HEK293 (cell line): Measurements from ENCODE around the gene GAS7.

Source experiments
- CTCF ChIA-PET: fragments of 350-600 bp; formaldehyde crosslinking; extraction: SDS; loops from one replicate; lab custom pipeline; 2021; ENCODE audit warnings: antibody characterized with exemption; lab: Yijun Ruan, JAX
- POLR2A ChIA-PET: fragments of 300-600 bp; formaldehyde crosslinking; extraction: SDS; loops from one replicate; lab custom pipeline; 2020; ENCODE audit warnings: antibody characterized with exemption, inconsistent platforms; lab: Yijun Ruan, JAX
- H3K27ac ChIP-seq: fragments of 200-500 bp; sonication (Bioruptor generic); 2 replicates; pipeline ENCODE4 v1.5.1; 2014; ENCODE audit warnings: low read depth, low read length, control low read depth, inconsistent platforms; ENCODE audit errors: extremely low read depth
- H3K36me3 ChIP-seq, 2 experiments: fragments of 200-500 bp in 1 of 2; sonication (Bioruptor generic) in 1 of 2; 1 replicate in 1 of 2; 2 replicates in 1 of 2; pipeline ENCODE4 v1.5.1; 2014 to 2017; ENCODE audit warnings: inconsistent platforms in 2 of 2, low read length in 2 of 2; ENCODE audit not compliant: control insufficient read depth in 2 of 2, insufficient read depth in 1 of 2
- H3K4me1 ChIP-seq: fragments of 200-500 bp; sonication (Bioruptor generic); 2 replicates; pipeline ENCODE4 v1.5.1; 2014; ENCODE audit warnings: mild to moderate bottlenecking, low read length, inconsistent platforms; ENCODE audit not compliant: control insufficient read depth, insufficient read depth
- H3K4me3 ChIP-seq: 2 replicates; pipeline ENCODE4 v1.5.1; 2011; ENCODE audit warnings: low read depth, mild to moderate bottlenecking, control low read depth, low read length, moderate library complexity
- H3K9me3 ChIP-seq: fragments of 200-500 bp; sonication (Bioruptor generic); 2 replicates; pipeline ENCODE4 v1.5.1; 2014; ENCODE audit warnings: low read depth, low read length, inconsistent platforms; ENCODE audit not compliant: control insufficient read depth, insufficient read depth
- HOXC10 ChIP-seq: sonication (generic); formaldehyde crosslinking; IDR thresholded peaks from 2 replicates; pipeline ENCODE4 v1.8.1; 2023; ENCODE audit warnings: mild to moderate bottlenecking, missing genetic modification reagents
- KLF1 ChIP-seq: fragments of 450-650 bp; formaldehyde crosslinking; IDR thresholded peaks from 2 replicates; pipeline ENCODE4 v1.5.1; 2016; ENCODE audit warnings: missing biosample characterization, missing genetic modification characterization
- PRDM1 ChIP-seq: fragments of 450-650 bp; formaldehyde crosslinking; IDR thresholded peaks from 2 replicates; pipeline ENCODE4; 2016; ENCODE audit warnings: missing biosample characterization, missing genetic modification characterization
- YY2 ChIP-seq: fragments of 450-650 bp; formaldehyde crosslinking; IDR thresholded peaks from 2 replicates; pipeline ENCODE4 v1.5.1; 2016; ENCODE audit warnings: missing biosample characterization, missing genetic modification characterization
- ZBTB8A ChIP-seq: fragments of 450-650 bp; formaldehyde crosslinking; IDR thresholded peaks from 2 replicates; pipeline ENCODE4 v1.5.1; 2016; ENCODE audit warnings: missing biosample characterization, missing genetic modification characterization
- ZEB2 ChIP-seq: fragments of 450-650 bp; formaldehyde crosslinking; IDR thresholded peaks from 2 replicates; pipeline ENCODE4 v1.5.1; 2016; ENCODE audit warnings: missing biosample characterization, missing genetic modification characterization
- ZFP41 ChIP-seq: fragments of 450-650 bp; formaldehyde crosslinking; IDR thresholded peaks from 2 replicates; pipeline ENCODE4 v1.5.1; 2016; ENCODE audit warnings: missing biosample characterization, missing genetic modification characterization, borderline replicate concordance
- ZIC2 ChIP-seq: fragments of 450-650 bp; formaldehyde crosslinking; IDR thresholded peaks from 2 replicates; pipeline ENCODE4 v1.5.1; 2016; ENCODE audit warnings: missing biosample characterization, missing genetic modification characterization
- ZNF114 ChIP-seq: fragments of 450-650 bp; formaldehyde crosslinking; IDR thresholded peaks from 2 replicates; pipeline ENCODE4 v1.5.0; 2017; ENCODE audit warnings: missing biosample characterization, missing genetic modification characterization
- ZNF140 ChIP-seq: fragments of 450-650 bp; formaldehyde crosslinking; IDR thresholded peaks from 2 replicates; pipeline ENCODE4 v1.5.1; 2016; ENCODE audit warnings: missing biosample characterization, missing genetic modification characterization
- ZNF174 ChIP-seq: fragments of 450-650 bp; formaldehyde crosslinking; IDR thresholded peaks from 2 replicates; pipeline ENCODE4 v1.5.0; 2017; ENCODE audit warnings: missing biosample characterization, mild to moderate bottlenecking, missing genetic modification characterization
- ZNF175 ChIP-seq: fragments of 450-650 bp; formaldehyde crosslinking; IDR thresholded peaks from 2 replicates; pipeline ENCODE4 v1.5.1; 2016; ENCODE audit warnings: missing biosample characterization, missing genetic modification characterization
- ZNF202 ChIP-seq: fragments of 450-650 bp; formaldehyde crosslinking; IDR thresholded peaks from 2 replicates; pipeline ENCODE4 v1.5.1; 2016; ENCODE audit warnings: missing biosample characterization, missing genetic modification characterization, borderline replicate concordance
- ZNF211 ChIP-seq: fragments of 450-650 bp; formaldehyde crosslinking; IDR thresholded peaks from 2 replicates; pipeline ENCODE4 v1.5.1; 2016; ENCODE audit warnings: low read depth, missing biosample characterization, missing genetic modification characterization
- ZNF37A ChIP-seq: fragments of 450-650 bp; IDR thresholded peaks from 2 replicates; pipeline ENCODE4 v1.5.1; 2018; ENCODE audit warnings: missing biosample characterization, missing genetic modification characterization
- ZNF521 ChIP-seq: fragments of 450-650 bp; formaldehyde crosslinking; IDR thresholded peaks from 2 replicates; pipeline ENCODE4 v1.5.1; 2017; ENCODE audit warnings: missing biosample characterization, mild to moderate bottlenecking, missing genetic modification characterization
- ZNF558 ChIP-seq: fragments of 450-650 bp; formaldehyde crosslinking; IDR thresholded peaks from 2 replicates; pipeline ENCODE4 v1.5.1; 2016; ENCODE audit warnings: missing biosample characterization, missing genetic modification characterization
- ZNF660 ChIP-seq: fragments of 450-650 bp; IDR thresholded peaks from 2 replicates; pipeline ENCODE4 v1.5.1; 2018; ENCODE audit warnings: missing biosample characterization, mild to moderate bottlenecking, missing genetic modification characterization
- ZNF670 ChIP-seq: fragments of 450-650 bp; formaldehyde crosslinking; IDR thresholded peaks from 2 replicates; pipeline ENCODE4 v1.5.1; 2016; ENCODE audit warnings: missing biosample characterization, missing genetic modification characterization, low read depth
- TF ChIP-seq, protein P1 (sequence below): fragments of 450-650 bp; formaldehyde crosslinking; IDR thresholded peaks from 2 replicates; pipeline ENCODE4 v1.5.1; 2017; ENCODE audit warnings: missing biosample characterization, missing genetic modification characterization
- TF ChIP-seq, protein P2 (sequence below): fragments of 450-650 bp; IDR thresholded peaks from 2 replicates; pipeline ENCODE4 v1.5.1; 2018; ENCODE audit warnings: missing biosample characterization, mild to moderate bottlenecking, missing genetic modification characterization
- TF ChIP-seq, protein P3 (sequence below): sonication (generic); formaldehyde crosslinking; IDR thresholded peaks from 2 replicates; pipeline ENCODE4 v1.8.1; 2022; ENCODE audit warnings: mild to moderate bottlenecking, moderate library complexity, missing genetic modification reagents
- TF ChIP-seq, protein P4 (sequence below): fragments of 450-650 bp; formaldehyde crosslinking; IDR thresholded peaks from 2 replicates; pipeline ENCODE4 v1.5.1; 2016; ENCODE audit warnings: missing biosample characterization, missing genetic modification characterization

GAS7 gene

DNA sequence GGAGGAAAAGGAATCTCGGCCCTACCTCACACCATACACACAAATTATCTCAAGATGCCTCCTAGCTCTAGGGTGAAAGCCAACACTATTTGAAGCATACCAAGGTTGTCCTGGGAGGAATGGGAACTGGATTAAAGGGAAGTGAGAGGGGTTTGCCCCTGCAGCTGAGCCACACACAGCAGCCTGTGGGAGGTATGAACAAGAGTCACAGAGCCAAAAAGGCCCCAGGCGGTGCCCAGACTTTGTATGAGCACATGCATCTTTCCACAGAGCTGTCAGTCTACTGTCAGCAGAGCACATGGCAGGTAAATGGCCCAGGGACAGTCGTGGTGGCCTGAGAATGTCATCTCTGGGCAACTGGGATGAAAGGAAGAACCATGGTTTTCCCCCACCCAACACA, 262.3 kb downstream of the GAS7 start:
- CTCF ChIA-PET, result interaction anchor here (0.6 to 1.0 kb wide), 2 partner anchors 11 to 417 kb away, joined by 4 read pairs; no protein-coding TSS in a partner anchor
- TF ChIP-seq ZNF558 (tag by site-specific recombination) (no peak), ZNF521 (tag by site-specific recombination) (no peak), ZEB2 (tag by site-specific recombination) (no peak), ZFP41 (tag by site-specific recombination) (no peak), KLF1 (tag by site-specific recombination) (no peak), HOXC10 (CRISPR knock-in tag) (no peak)

DNA sequence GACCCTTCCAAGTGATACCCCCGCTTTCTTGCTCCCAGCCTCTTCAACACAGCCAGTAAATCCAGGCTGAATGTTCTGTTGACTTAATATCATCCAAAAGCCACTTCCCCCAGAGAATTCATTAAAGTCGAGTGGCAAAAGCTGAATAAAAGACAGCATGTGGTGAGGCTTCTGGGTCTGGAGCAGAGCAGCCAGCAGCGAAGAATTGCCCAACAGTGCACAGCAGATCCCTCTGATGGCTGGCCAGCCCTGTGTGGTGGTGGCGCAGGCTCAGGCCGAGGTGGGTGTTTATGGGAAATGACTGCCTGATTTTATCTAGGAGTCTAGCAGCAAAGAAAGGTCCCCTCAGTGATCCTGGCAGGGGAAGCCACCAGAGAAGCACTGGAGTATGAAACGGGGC, 263.0 kb downstream of the GAS7 start:
- no peak overlapping the region for H3K4me3 ChIP-seq
- no peak overlapping the region for H3K27ac ChIP-seq
- TF ChIP-seq PRDM1 (tag by site-specific recombination) (no peak), ZIC2 (peak; percentile 75), ZNF202 (no peak)
- TF ChIP-seq, all 188 proteins: peak for 1
- no peaks in the 10 kb centered on the region for H3K36me3 ChIP-seq
- no peaks in the 10 kb centered on the region for H3K4me1 ChIP-seq
- CTCF ChIA-PET, result interaction anchor here (0.6 to 1.5 kb wide), 5 partner anchors 10 to 682 kb away, joined by 3 to 6 read pairs (median 4); no protein-coding TSS in a partner anchor
- H3K9me3 ChIP-seq, result no peaks in the 10 kb centered on the region; the same call in 1 of the 2 replicates
- POLR2A ChIA-PET, result no interaction called here

More for the DNA sequence above, 262.3 kb downstream of the GAS7 start:
- no peak overlapping the region for H3K4me3 ChIP-seq
- H3K27ac ChIP-seq, result no peak overlapping the region
- H3K36me3 ChIP-seq, result no peaks in the 10 kb centered on the region
- H3K9me3 ChIP-seq, result no peaks in the 10 kb centered on the region; the same call in 1 of the 2 replicates
- POLR2A ChIA-PET, result no interaction called here
- H3K4me1 ChIP-seq, result no peaks in the 10 kb centered on the region

DNA sequence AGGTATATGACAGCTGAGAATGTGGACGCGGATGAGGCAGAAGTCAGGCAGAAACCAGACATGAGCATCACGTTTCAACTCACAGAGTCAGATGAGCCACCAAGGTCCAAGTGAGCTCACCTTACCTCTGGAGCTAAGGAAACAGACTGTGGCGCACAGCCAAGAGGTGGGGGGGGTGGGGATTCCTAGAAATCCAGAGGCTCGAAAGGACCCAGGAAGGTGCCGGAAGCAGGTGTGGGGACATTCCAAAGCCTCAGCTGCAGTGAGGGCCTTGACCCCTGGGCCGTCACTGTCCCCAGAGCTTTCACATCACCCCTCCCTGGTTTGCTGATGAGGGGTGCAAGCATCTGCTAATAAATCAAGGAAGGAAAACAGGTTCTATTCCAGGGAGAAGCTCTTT, 264.1 kb downstream of the GAS7 start:
- TF ChIP-seq, protein P1, sequence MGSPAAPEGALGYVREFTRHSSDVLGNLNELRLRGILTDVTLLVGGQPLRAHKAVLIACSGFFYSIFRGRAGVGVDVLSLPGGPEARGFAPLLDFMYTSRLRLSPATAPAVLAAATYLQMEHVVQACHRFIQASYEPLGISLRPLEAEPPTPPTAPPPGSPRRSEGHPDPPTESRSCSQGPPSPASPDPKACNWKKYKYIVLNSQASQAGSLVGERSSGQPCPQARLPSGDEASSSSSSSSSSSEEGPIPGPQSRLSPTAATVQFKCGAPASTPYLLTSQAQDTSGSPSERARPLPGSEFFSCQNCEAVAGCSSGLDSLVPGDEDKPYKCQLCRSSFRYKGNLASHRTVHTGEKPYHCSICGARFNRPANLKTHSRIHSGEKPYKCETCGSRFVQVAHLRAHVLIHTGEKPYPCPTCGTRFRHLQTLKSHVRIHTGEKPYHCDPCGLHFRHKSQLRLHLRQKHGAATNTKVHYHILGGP (tag by site-specific recombination), result peak; percentile 69
- TF ChIP-seq ZNF114 (tag by site-specific recombination) (no peak), ZNF174 (tag by site-specific recombination) (no peak), ZNF202 (no peak), ZNF175 (tag by site-specific recombination) (no peak)
- TF ChIP-seq, protein P2, sequence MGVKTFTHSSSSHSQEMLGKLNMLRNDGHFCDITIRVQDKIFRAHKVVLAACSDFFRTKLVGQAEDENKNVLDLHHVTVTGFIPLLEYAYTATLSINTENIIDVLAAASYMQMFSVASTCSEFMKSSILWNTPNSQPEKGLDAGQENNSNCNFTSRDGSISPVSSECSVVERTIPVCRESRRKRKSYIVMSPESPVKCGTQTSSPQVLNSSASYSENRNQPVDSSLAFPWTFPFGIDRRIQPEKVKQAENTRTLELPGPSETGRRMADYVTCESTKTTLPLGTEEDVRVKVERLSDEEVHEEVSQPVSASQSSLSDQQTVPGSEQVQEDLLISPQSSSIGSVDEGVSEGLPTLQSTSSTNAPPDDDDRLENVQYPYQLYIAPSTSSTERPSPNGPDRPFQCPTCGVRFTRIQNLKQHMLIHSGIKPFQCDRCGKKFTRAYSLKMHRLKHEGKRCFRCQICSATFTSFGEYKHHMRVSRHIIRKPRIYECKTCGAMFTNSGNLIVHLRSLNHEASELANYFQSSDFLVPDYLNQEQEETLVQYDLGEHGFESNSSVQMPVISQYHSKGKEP, result no peak
- Histone ChIP-seq H3K27ac (no peak overlapping the region), H3K4me3 (no peak overlapping the region), H3K4me1 (no peaks in the 10 kb centered on the region), H3K9me3 (no peaks in the 10 kb centered on the region; the same call in 1 of the 2 replicates), H3K36me3 (no peaks in the 10 kb centered on the region)
- ChIA-PET POLR2A (interaction anchor here (0.6 kb wide), 1 partner anchor 355 kb away, joined by 4 read pairs; no protein-coding TSS in a partner anchor), CTCF (interaction anchor here (0.6 to 1.6 kb wide), 8 partner anchors 10 to 683 kb away, joined by 3 to 6 read pairs (median 3); no protein-coding TSS in a partner anchor)

DNA sequence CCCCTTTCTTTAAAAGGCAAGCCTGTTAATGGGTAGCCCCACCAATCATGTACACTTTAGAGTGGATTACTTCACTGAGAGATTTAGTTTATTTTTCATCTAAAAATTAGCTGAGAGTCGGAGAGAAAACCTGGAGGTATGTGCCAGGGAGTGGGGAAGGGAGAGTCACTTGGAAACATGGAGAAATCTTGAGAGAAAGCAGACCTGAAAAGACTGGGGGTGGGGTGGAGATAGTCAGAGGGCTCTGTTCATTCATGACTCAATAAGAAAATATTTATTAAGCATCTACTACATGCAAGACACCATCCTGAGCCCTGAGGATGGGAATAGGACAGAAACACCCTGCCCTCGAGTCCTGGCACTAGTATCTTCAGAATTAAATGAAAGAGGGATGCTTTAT, 265.9 kb downstream of the GAS7 start:
- Histone ChIP-seq H3K4me3 (no peak overlapping the region), H3K9me3 (no peaks in the 10 kb centered on the region), H3K4me1 (peaks cover 6% of the 10 kb centered on the region; the same call in 1 of the 2 replicates), H3K36me3 (no peaks in the 10 kb centered on the region), H3K27ac (no peak overlapping the region)
- POLR2A ChIA-PET, result no interaction called here
- CTCF ChIA-PET, result interaction anchor here (10.4 kb wide), 1 partner anchor 25 kb away, joined by 93 read pairs; no protein-coding TSS in a partner anchor
- no peak for TF ChIP-seq ZNF37A (tag by site-specific recombination)
- TF ChIP-seq YY2 (tag by site-specific recombination), result no peak
- TF ChIP-seq, protein P3, sequence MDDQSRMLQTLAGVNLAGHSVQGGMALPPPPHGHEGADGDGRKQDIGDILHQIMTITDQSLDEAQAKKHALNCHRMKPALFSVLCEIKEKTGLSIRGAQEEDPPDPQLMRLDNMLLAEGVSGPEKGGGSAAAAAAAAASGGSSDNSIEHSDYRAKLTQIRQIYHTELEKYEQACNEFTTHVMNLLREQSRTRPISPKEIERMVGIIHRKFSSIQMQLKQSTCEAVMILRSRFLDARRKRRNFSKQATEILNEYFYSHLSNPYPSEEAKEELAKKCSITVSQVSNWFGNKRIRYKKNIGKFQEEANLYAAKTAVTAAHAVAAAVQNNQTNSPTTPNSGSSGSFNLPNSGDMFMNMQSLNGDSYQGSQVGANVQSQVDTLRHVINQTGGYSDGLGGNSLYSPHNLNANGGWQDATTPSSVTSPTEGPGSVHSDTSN (CRISPR knock-in tag), result no peak
- TF ChIP-seq, protein P4, sequence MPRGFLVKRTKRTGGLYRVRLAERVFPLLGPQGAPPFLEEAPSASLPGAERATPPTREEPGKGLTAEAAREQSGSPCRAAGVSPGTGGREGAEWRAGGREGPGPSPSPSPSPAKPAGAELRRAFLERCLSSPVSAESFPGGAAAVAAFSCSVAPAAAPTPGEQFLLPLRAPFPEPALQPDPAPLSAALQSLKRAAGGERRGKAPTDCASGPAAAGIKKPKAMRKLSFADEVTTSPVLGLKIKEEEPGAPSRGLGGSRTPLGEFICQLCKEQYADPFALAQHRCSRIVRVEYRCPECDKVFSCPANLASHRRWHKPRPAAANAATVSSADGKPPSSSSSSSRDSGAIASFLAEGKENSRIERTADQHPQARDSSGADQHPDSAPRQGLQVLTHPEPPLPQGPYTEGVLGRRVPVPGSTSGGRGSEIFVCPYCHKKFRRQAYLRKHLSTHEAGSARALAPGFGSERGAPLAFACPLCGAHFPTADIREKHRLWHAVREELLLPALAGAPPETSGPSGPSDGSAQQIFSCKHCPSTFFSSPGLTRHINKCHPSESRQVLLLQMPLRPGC (tag by site-specific recombination), result no peak
- no peak for TF ChIP-seq ZNF211 (tag by site-specific recombination)
- TF ChIP-seq ZNF660, result no peak
- no peak for TF ChIP-seq ZBTB8A (tag by site-specific recombination)
- TF ChIP-seq ZNF670, result no peak
- no peak for TF ChIP-seq ZNF140
